Psoas muscle (tissue), 8 donors: Measurements from ENCODE around the gene MYOCD. TPM values are rescaled to one million over a fixed set of nuclear protein-coding genes. Genes with fewer than 3 reads are reported as not detected.

Source experiments
- ATAC-seq, 4 donors: fragments of 200-7000 bp; cut with Tn5 transposase; one replicate each; pipeline ENCODE4 v1.9.1; 2020; ENCODE audit warnings: moderate library complexity in 3 of 4, mild to moderate bottlenecking in 2 of 4
- DNase-seq, 2 donors: peaks; one replicate each; pipeline ENCODE4 v3.0.0-alpha.2; 2020
- H3K27ac ChIP-seq: fragments of 200-600 bp; one replicate; pipeline ENCODE4 v1.8.0; 2022
- H3K27me3 ChIP-seq, 3 donors: fragments of 200-600 bp in 1 of 3; one replicate each; pipeline versions ENCODE4 v1.6.1 to v1.8.0; 2013 to 2022; ENCODE audit warnings: low read length in 2 of 3, mild to moderate bottlenecking in 2 of 3, moderate library complexity in 1 of 3; ENCODE audit not compliant: insufficient read depth in 3 of 3
- H3K36me3 ChIP-seq, 2 donors: fragments of 200-600 bp in 1 of 2; one replicate each; pipeline versions ENCODE4 v1.6.1 to v1.8.0; 2013 to 2022; ENCODE audit warnings: low read depth in 1 of 2, mild to moderate bottlenecking in 1 of 2, moderate library complexity in 1 of 2; ENCODE audit not compliant: insufficient read depth in 1 of 2
- H3K4me1 ChIP-seq: fragments of 200-600 bp; one replicate; pipeline ENCODE4 v1.8.0; 2022
- H3K4me3 ChIP-seq: fragments of 200-600 bp; one replicate; pipeline ENCODE4 v1.8.0; 2022; ENCODE audit warnings: mild to moderate bottlenecking
- H3K9me3 ChIP-seq: fragments of 200-600 bp; one replicate; pipeline ENCODE4 v1.8.0; 2022
- CTCF ChIP-seq: fragments of 200-600 bp; IDR thresholded peaks from one replicate; pipeline ENCODE4 v1.8.0; 2022; ENCODE audit warnings: antibody characterized with exemption
- WGBS, 3 donors: extraction: QIAGEN DNeasy Blood & Tissue Kit; methylation state at CpG; one replicate each; pipeline versions ENCODE4 v1.1.6 to v1.1.7; 2013; 5-methylcytosine and 5-hydroxymethylcytosine counted together
- intact Hi-C, 2 donors: fragments of 100-400 bp; cut with DNase I; formaldehyde crosslinking; loops; one replicate each; pipeline versions ENCODE4 v1.11.0 to v1.14.2; 2022
- polyA plus RNA-seq, 3 donors: library from polyadenylated mRNA; stranded (reverse); fragments of 200-250 nt; gene quantifications; one replicate each; pipeline ENCODE4 v1.2.3, GENCODE V29; 2013
- total RNA-seq, 4 donors: library from RNA; stranded (reverse); fragmentation: NEBNext Ultra II Directional in 2 of 4; extraction: Animal tissue kit (Norgen Biotek cat#: 25700) in 2 of 4; gene quantifications; one replicate each; pipeline versions ENCODE4 v1.2.1 to v1.2.4, GENCODE V29; 2021 to 2023
- donor health status: healthy with polysubstance abuse.
- donor health status: DM: no; HTN: no; CAD: no; lungs with moderate emphysema.
- donor health status: Bipolar disorder and iron deficiency.
- donor health status: healthy.
- donor health status: DM: yes; HTN: yes; CAD: no.
- donor health status: DM: no; HTN: no; CAD: no.
- donor health status: DM: no; HTN: no; CAD: no.
- donor health status: DM: yes; HTN: yes; CAD: no.

MYOCD gene
- total and polyA plus RNA-seq, 7 donors = 0.04 to 1.2 (median 0.22) TPM

DNA sequence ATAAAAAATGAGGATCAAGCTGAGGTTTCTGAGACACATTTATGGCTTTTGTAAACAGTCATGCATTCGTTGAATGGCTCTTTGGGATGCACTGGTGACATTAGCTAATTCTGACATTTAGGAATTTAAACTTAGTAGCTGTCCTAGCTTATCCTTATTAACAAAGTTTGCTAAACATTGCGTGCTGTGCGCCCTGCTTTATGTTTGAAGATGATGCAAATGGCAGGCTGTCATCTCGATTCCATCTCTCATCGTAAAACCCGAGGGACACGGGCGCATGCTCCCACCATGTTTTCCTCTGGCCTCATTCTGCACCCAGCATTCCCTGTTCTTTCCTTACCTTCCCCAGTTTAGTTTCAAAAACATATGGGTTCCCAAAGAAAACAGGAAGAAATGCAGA is 69.8 kb downstream of the MYOCD start:
- intact Hi-C loops = no loop called here
- H3K27ac ChIP-seq = no peak overlapping the region

DNA sequence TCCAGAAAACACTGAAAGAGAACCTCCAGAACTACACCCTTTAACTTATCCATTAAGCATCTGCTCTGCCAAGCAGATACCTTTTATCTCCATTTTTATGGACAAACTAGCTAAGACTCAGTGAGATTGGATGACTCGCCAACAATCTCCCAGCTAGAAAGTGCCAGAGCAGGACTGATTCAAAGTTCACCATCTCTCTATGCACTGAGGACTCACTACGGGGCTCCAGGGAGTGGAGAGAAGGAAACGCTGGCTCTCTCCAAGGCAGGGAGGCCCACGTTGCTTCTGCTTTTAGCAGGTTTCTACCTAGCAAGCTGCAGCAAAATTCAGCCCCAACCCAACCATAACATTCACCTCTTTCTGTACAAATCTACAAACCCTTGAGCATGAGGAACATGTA is 70.8 kb downstream of the MYOCD start:
- WGBS, 3 donors = 73 to 84% (median 83%) methylated on average over 4 of the region's 4 CpGs
- intact Hi-C loops = no loop called here
- Histone ChIP-seq H3K4me1 (no peaks in the 10 kb centered on the region), H3K36me3 (no peaks in the 10 kb centered on the region), H3K4me3 (no peak overlapping the region), H3K27ac (no peak overlapping the region), H3K27me3 (no peaks in the 10 kb centered on the region), H3K9me3 (no peaks in the 10 kb centered on the region)
- no peak for DNase-seq
- no peak for TF ChIP-seq CTCF
- ATAC-seq = no peak

More for the DNA sequence above, 69.8 kb downstream of the MYOCD start:
- DNase-seq (no peak), ATAC-seq (no peak)
- Histone ChIP-seq H3K9me3 (no peaks in the 10 kb centered on the region), H3K36me3 (no peaks in the 10 kb centered on the region), H3K27me3 (peaks cover 0 to 3% (median 0%) of the 10 kb centered on the region in 3 donors), H3K4me3 (no peak overlapping the region), H3K4me1 (no peaks in the 10 kb centered on the region)
- no peak for TF ChIP-seq CTCF
- WGBS, 3 donors = 81 to 85% (median 85%) methylated on average over 8 of the region's 8 CpGs

DNA sequence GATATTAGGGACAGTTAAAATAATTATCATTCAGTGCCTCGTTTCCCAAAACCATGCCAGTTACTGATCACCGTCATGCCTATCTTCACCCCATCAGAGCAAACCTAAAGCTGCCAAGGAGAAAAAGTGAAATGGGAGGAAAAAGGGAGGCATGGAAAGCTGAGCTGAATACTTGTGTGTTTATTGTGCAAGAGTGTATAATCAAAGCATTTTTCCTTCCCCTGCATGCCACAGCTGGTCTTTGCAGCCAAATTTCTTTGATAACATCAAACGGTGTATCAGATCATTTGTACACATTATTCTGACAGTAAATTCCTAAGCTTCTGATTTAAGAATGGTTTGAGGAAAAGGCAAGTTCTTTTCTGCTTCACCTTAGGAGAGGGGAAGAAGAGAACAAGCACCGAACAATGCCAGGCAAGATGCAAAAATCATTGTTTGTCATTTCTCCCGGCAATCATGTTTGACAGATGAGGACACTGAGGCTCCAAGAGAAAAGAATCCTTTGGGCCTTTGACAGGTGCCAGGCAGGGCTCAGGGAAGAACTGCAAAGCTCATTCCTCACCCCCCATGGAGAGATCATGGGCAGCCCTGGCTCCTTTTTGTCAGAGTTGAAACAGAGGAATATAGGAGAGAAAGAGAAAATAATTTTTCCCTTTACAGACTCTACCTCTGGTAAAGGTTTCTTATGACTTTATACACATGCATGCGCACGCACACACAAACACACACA is 72.2 kb downstream of the MYOCD start:
- 64 to 72% (median 65%) methylated on average over 7 of the region's 7 CpGs for WGBS, 3 donors
- no peak for DNase-seq
- Histone ChIP-seq H3K27ac (no peak overlapping the region), H3K4me1 (no peaks in the 10 kb centered on the region), H3K9me3 (no peaks in the 10 kb centered on the region), H3K36me3 (no peaks in the 10 kb centered on the region), H3K4me3 (no peak overlapping the region), H3K27me3 (no peaks in the 10 kb centered on the region)
- ATAC-seq = no peak
- no peak for TF ChIP-seq CTCF
- intact Hi-C loops = no loop called here

DNA sequence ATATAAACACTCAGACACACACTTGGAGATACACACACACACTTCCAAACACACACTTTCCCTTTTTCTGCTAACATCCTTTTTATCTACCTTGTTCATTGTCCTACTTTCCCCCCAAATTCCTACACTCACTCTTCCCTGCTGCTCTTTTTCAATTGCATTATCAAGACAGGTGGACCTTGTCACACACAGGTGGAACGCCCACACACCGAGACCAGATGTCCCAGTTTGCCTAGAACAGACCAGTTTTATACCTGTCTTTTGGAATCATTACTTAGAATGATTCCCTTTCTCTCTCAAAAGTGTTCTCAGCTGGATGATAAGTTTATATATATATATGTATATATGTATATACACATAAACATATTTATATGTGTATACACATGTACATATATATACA is 72.9 kb downstream of the MYOCD start:
- Histone ChIP-seq H3K27ac (no peak overlapping the region), H3K4me1 (no peaks in the 10 kb centered on the region), H3K9me3 (no peaks in the 10 kb centered on the region), H3K36me3 (no peaks in the 10 kb centered on the region), H3K27me3 (no peaks in the 10 kb centered on the region), H3K4me3 (no peak overlapping the region)
- 65 to 81% (median 77%) methylated on average over 2 of the region's 2 CpGs for WGBS, 3 donors
- no peak for TF ChIP-seq CTCF
- no peak for DNase-seq
- intact Hi-C loops = no loop called here
- ATAC-seq = no peak

DNA sequence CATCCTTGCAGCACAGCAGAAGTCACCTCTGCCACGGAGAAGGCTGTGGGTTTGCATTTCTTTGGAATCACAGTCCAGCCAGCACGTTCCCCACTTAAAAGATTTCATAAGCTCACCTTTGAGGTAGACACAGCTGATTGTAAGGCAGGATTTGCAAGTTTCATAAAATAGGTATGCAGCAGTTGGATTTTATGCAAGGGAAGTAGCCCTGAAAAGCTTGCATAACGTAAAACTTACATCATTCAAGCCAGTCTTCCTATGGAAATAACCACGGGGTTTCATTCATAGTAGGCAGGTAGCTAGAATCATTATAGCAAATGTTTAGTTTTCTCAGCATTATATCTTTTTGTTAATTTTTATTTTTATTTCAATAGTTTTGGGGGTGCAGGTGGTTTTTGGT is 73.8 kb downstream of the MYOCD start:
- no peak for TF ChIP-seq CTCF
- DNase-seq (no peak), ATAC-seq (no peak)
- Histone ChIP-seq H3K4me3 (no peak overlapping the region), H3K36me3 (no peaks in the 10 kb centered on the region), H3K4me1 (no peaks in the 10 kb centered on the region), H3K27me3 (no peaks in the 10 kb centered on the region), H3K27ac (no peak overlapping the region), H3K9me3 (no peaks in the 10 kb centered on the region)
- intact Hi-C loops = no loop called here
- WGBS, 3 donors = 73 to 80% (median 78%) methylated on average over 4 of the region's 4 CpGs
